TTC549 (cell line): ENCODE data around the gene ACTMAP.

Experiments
- FAIRE-seq: peaks from 2 replicates; lab custom pipeline; 2012; peaks lifted over from hg19 to GRCh38; lab: Jason Lieb, UNC

ACTMAP gene

DNA sequence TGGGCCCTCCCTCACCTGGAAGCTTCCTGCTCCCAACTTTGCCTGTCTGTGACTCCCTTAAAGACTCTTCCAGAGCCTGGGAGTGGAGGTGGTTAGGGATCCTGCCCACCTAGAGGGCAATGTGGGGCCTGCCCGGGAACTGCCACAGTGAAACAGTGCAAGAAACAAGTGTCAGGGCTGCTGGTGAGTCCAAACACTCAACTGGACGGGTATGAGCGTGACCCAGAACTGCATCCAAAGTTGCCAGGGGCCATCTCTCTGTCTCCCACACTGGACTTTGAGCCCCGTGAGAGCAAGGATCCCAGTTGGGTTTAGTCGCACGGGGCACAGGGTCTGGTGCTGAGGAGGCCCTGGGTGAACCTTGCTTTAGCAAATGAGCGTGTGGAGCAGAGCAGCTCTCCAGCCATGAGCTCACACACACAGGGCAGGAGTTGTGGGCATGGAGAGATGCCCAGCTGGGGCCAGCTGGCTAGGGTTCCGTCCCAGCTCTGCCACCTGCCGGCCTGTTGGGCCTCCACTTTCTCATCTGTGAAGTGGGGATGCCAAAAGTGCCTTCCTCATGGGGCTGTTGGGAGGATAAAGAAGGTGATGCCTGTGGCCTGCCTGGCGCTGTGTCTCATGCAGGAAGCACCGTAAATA lies 57.0 kb downstream of the ACTMAP start:
- no peak for FAIRE-seq

GRCh38 chr19:40692212-40692551 lies 58.1 kb downstream of the ACTMAP start:
- no peak for FAIRE-seq

DNA sequence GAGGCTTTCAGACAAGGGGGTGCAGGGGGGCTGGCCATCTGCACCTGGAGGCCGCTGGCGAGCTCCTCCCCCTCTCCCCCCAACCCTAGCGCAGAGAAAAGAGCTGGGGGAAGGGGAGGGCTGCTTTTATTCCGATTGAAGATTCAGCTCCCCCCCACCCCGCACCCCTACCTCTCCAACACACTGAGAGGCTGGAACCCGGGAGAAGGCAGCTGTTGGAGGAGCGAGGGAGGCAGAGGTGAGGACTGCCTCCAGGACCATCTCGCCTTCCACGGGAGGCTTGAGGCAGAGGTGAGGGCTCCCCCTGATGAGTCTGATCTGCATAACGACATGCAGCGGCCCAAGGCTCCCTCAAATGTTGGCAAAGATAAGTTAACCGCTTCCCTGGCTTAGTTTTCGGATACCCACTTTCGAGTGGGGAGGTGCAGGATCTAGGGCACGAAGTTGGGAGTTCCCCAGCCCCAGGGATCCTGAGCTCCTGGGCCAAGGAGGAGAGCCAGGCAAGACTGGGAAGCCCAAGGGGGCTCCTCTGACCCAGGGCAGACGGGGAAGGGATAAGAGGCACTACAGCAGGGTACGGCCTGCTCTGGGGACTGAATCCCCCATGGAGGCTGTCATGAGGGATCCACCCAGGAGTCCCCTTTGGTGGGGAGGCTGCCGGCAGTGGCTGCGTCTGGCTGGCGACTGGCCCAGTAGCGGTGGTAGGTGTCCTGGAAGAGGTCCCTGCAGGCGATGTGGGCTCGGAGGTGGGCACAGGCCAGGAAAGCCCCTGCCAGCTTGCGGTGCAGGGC lies 58.7 kb downstream of the ACTMAP start:
- FAIRE-seq, result no peak
